GM19467 (cell line): Measurements from ENCODE around the gene GREB1L.

Experiments used
- ATAC-seq: cut with Tn5 transposase; IDR thresholded peaks from one replicate; pipeline ENCODE4 v1.9.1; 2021; ENCODE audit warnings: mild to moderate bottlenecking, moderate library complexity; ENCODE audit not compliant: unreplicated experiment

The GREB1L gene

GRCh38 chr18:21444465-21445212 lies 202.6 kb downstream of the GREB1L start:
- no peak for ATAC-seq

GRCh38 chr18:21448299-21448698 lies 206.3 kb downstream of the GREB1L start:
- no peak for ATAC-seq

GRCh38 chr18:21449367-21450290 lies 207.6 kb downstream of the GREB1L start:
- no peak for ATAC-seq

GRCh38 chr18:21450503-21450902 lies 208.5 kb downstream of the GREB1L start:
- ATAC-seq: no peak

- ATAC-seq: no peak
These were observed 208.9 kb downstream of the GREB1L start for GRCh38 chr18:21450913-21451312.

GRCh38 chr18:21451851-21452250 lies 209.8 kb downstream of the GREB1L start:
- ATAC-seq: no peak

- no peak for ATAC-seq
These were observed 210.3 kb downstream of the GREB1L start for GRCh38 chr18:21452276-21452780.

GRCh38 chr18:21452796-21453510 lies 210.9 kb downstream of the GREB1L start:
- ATAC-seq: no peak

- no peak for ATAC-seq
These were observed 211.5 kb downstream of the GREB1L start for GRCh38 chr18:21453511-21453901.

GRCh38 chr18:21454725-21455124 lies 212.7 kb downstream of the GREB1L start:
- ATAC-seq: no peak

GRCh38 chr18:21456428-21457178 lies 214.6 kb downstream of the GREB1L start:
- ATAC-seq: no peak

GRCh38 chr18:21457179-21457535 lies 215.1 kb downstream of the GREB1L start:
- no peak for ATAC-seq

- ATAC-seq: no peak
These were observed 216.3 kb downstream of the GREB1L start for GRCh38 chr18:21458310-21458709.

GRCh38 chr18:21458788-21459187 lies 216.8 kb downstream of the GREB1L start:
- ATAC-seq: no peak

GRCh38 chr18:21459706-21460286 lies 217.8 kb downstream of the GREB1L start:
- no peak for ATAC-seq

GRCh38 chr18:21461460-21461859 lies 219.4 kb downstream of the GREB1L start:
- ATAC-seq: no peak

GRCh38 chr18:21463718-21464117 lies 221.7 kb downstream of the GREB1L start:
- ATAC-seq: no peak

- no peak for ATAC-seq
These were observed 226.6 kb downstream of the GREB1L start for GRCh38 chr18:21468514-21469164.

- no peak for ATAC-seq
These were observed 230.7 kb downstream of the GREB1L start for GRCh38 chr18:21472741-21473140.

GRCh38 chr18:21474621-21475020 lies 232.6 kb downstream of the GREB1L start:
- ATAC-seq: no peak
